ENCODE data around the gene ADPRS.

ADPRS gene

DNA sequence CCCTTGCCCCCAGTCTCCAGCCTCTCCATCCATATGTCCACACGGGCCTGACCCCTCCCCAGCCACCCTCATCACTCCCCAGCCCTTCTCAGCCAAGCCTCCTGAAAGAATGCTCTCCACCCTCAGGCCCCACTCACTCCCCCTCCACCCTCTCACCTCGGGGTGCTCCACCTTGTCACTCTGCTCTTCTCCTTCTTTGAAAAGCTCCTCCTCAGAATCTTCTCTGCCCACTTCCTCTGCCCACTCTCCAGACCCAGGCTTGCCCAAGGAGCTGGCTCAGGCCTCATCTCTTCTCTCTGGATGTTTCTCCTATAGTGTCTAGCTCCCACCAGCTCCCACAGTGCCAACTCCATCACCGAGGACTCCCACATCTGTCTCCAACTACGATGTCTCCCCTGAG lies 22.5 kb downstream of the ADPRS start:
- no peak for DNase-seq

DNA sequence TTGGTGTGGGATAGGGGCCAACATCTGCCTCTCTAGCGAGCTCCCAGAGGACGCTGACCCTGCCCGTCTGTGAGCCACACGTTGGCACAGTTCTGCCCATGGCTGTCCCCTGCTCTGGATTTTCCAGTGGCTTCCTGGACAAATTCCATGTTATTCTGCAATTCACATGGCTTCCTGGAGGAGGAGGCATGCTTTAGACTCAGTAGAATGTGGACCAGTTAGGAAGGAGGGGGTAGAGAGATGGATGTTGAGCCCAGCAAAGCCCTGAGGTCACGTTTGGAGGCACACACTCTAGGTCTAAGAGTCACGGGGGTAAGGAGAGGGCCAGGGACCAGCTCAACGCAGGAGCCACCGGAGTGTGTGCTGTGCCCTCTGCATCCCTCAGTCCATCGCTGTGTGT lies 24.1 kb downstream of the ADPRS start:
- DNase-seq, result no peak

DNA sequence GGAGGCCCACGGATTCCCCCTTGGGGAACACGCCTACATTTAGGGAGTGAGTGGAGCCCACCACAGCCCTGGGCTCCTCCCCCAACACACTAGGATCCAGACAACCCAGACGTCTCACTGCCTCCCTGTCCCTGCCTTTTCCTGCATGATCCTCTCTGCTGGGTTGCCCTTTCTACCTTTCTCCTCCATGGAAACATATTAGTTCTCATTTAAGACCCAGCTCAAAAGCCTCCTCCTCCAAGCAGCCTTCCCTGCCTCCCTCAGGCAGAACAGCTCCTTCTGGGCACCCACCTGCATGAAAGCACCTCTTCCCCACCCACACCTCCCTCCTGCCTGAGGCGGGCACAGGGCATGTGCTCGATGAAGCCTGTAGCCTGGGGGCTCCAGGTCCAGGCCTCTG lies 25.7 kb downstream of the ADPRS start:
- DNase-seq, result no peak

DNA sequence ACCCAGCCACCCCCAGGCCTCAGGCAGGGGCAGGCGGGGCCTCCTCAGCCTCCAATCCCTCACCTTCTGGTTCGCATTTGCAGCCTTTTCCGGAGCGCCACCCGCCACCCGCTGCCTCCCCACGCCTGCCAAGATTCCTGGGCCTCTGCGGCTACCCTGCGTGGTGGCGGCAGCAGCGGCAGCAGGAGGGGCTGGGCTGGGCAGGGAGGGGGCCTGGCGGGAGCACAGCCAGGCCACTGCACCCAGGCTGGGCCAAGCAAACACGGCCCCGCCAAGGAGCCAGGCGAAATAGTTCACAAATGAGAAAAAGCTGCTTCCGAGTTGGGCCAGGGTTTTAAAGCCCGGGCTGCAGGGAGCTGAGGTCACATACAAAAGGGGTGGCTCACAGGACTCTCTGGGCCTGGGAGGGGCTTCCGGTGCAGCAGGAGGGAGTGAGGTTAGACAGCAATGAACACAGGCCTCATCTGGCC lies 26.5 kb downstream of the ADPRS start:
- DNase-seq, result no peak

DNA sequence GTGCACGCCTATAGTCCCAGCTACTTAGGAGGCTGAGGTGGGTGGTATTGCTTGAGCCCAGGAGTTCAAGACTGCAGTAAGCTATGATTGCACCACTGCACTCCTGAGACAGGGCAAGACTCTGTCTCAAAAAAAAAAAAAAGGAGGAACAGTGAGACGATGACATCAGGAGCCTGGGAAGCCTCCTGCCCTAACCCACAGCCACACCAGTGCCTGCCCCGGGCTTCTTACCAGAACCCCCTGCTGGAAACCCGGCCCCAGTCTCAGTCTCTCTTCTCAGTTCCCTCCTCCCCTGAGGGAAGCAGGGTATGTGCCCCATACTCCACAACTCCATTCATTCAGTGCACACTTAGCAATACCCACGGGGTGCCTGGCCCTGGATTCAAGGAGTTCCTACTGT lies 27.2 kb downstream of the ADPRS start:
- DNase-seq, result no peak

DNA sequence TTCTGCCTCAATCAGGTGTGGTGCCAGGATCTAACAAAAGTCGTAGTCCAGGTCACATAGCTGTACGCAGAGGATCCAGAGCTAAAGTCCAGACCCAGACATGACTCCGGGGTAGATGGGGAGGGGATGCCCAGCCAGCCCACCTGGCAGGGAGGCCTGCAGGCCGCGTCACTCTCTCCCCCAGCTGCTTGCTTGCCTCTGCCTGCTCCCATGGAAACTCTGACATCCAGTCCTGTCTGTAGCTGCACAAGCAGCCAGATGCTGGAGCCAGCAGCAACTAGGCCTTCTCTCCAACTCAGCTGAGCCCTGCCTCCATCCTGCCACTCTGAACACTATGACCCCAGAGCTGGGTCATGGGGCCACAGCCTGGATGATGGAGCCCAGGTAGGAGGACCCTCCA lies 28.2 kb downstream of the ADPRS start:
- no peak for DNase-seq

DNA sequence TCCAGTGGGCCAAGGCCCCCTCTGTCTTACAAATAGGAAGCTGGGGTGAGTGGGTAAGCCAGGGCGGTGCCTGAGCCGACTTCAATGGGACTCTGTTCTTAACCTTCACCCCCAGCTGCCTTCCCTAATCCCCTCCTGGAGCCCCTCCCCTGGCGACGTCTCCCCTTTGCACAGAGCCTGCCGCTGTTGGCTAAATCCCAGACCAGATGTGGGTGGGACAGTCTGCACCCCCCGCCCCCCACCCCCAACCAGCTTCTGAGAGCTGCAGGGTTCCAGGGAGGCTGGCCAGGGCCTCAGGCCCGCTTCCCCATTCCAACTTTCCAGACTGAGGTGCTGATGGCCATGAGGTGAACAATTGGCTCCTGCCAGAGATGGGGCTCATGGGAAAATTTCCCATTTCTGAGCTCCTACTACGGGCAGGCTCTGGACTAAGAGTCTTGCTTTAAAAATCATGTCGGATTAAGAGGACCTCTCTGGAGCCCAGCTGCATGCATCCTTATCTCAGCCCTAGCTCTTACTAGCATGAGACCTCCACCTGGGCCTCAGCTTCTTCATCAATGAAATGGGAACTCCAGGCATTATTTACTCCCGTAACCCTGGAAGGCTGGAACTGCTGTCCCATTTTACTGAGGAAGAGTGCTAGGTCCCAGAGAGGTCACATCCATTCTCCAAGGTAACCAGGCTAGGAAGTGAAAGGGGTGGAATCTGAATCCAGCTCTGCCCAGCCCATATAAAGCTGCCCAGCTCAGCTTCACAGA lies 29.9 kb downstream of the ADPRS start:
- DNase-seq, result no peak

DNA sequence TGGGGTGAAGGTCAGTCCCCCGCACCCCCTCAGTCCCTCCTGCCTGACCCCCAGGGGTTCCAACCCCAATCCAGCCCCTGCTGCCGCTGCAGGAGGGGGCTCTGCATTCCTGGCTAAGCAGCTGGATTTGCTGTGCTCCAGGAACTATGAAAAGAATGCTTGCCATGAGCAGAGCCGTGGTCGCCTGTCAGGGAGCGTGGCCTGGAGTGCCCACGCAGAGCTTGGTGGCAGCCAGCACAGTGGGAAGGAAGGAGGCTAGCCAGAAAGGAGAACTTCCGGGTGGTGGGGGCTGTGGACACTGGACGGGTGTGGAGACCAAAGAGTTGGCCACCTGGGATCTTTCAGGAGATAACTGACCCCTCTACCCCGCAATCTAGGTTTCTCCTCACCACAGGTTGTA lies 30.8 kb downstream of the ADPRS start:
- no peak for DNase-seq

DNA sequence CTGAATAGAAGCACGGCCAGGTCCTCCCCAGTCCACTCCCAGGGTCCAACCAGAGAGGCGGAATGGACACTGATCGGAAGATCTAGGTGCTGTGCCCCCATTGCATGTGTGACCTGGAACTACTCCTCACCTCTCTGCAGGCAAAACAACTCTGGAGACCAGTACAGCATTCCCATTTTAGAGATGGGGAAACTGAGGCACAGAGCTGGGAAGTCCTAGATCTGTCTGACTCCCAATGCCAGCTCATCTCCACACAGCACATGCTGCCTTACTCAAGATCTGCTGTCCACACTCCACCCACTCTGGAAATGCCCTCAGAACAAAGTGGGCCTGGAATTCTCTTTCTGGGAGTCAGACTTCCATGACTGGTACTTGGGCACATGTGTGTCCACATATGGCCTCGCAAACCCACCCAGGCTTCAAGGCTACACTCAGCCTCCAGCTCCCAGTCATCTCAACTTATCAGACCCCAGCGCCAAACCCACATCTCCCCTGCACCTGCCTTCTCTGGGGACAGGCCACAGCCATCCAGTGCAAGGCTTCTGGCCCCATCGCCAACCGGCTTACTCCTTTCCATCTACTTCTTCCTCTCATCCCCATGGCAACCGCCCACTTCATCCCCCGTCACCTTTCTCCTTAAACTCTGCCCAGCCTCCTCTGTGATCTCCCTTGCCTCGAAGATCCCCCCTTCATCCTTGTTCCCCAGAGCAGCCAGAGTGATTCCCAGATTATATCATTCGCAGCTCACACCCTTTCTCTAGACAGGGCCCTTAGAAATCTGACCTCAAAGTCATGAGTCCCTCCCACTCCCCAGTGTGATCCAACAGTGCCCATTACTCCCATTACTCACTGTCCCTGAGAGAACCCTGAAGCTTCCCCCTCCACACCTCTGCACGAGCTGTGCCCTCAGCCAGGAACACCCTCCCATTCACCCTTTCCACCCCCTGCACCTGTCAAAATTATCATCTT lies 33.7 kb downstream of the ADPRS start:
- no peak for DNase-seq

DNA sequence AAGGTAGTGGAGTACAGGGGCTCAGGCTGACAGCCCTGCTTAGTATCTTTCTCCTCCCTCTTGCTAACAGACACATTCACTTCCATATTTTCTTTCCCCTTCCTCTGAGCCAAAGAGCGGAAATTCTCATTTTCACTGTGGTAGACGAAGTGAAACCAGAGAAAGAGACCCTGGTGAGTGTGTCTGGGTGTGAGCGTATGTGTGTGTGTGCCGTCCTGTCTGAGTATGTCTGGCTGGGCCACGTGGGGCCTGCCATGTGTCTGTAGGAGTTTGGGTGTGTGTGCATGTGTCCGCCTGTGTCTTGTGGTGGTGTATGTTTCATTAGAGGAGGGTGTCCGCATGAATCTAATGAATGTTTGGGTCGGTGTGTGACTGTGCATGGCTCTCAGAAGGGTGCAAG lies 34.7 kb downstream of the ADPRS start:
- DNase-seq, result no peak

DNA sequence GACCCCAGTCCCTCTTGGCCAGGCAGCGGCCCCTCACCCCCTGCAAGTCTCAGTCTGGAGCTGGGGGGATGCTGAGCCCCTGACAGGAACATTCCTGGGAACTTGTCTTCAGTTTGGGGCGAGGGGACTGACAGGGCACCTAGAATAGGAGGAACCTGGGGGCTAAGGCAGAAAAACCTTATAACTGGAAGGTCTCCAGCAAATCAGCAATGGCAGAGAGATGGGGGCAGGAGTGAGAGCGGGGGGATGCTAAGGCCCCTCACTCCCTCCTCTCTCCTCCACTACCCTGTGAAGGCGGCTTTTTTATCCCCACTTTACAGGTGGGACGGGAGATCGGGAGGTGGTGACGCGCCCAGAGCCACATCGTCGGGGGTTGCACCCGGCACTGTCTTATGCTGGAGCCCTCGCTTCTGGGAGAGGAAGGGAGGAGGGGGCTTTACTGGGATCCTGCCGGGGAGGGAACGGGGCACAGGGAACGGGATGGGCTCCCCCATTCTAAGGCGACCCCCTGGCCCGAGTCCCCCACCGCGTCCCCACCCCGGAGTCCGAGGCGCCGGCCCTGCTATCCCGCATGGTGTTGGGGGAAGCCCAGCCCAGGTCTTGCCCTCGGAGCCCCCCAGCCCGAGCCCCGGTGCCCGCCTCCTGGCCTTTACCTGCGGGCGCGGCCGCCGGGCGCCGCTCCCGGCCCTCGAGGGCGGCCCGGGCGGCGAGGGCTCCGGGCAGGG lies 35.9 kb downstream of the ADPRS start:
- DNase-seq, result no peak

DNA sequence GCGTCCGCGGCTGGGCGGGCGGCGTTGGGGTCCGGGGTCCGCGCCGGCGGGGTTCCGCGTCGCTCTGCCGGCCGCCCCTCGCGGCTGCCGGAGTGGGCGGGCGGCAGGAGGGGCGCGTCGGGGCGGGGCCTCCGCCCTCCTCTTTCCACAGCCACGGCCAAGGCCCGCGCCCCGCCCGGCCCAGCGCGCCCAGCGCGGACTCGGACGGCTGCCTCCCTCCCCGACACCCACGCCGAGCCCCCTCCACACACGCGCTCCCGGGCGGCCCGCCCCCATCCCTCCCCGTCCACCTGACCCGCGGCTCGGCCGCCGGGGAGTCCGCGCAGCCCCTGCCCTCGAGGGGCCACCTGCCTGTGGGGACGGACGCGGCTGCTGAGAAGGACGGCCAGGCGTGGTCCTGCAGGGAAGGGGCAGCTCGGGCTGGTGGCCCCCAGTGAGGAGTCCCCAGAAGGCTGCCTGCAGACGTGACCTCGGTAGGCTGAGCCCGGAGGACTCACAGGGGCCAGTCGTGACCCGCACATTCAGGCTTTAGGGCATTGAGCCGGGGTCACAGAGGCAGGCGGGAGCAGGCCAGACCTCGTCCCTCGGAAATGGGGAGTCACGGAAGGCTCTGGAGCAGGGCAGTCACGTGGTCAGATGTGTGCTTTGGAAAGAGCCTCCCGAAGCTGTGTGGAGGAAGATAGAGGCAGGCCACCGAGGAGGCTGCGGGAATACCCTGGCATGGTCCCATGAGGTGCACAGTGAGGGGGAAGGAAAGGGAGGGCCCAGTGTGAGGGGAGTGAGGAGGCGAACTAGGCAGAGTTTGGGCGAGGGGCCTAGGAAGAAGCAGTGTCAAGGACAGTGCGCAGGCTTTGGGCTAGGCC lies 36.7 kb downstream of the ADPRS start, which contains the start of gene COL8A2:
TSS of gene COL8A2 (minus strand) at position 94 of the 863 bp plus-strand sequence. CDS start 24,980 bp downstream, outside the sequence.
- no peak for DNase-seq

DNA sequence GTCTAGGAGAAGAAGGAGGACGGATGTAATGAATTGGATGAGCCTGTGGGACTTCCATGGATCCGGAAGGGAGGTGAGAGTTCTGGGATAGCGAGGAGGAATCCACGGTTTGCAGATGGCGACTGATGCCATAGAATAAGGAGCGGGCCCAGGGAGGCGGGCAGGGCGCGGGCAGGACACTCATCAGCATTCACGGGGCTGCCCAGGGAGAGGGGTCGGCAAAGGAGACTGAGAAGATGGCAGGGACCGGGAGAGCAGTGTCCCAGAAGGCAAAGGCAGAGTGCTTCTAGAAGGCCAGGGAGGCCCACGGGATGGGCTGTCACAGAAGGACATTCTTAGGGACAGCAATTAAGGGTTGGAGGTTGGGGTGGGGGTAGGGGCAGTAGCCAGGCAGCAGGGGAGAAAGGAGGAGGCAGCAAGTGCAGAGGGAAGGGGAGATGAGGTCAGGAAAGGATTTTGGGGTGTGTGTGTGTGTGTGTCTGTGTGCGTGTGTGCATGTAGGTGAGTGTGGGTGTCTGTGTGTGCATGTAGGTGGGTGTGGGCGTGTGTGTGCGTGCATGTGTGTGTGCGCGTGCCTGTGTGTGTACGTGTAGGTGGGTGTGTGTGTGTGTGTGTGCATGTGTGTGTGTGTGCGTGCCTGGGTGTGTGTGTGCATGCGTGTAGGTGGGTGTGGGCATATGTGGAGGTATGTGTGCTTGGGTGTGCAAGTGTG lies 37.5 kb downstream of the ADPRS start:
- DNase-seq, result no peak

DNA sequence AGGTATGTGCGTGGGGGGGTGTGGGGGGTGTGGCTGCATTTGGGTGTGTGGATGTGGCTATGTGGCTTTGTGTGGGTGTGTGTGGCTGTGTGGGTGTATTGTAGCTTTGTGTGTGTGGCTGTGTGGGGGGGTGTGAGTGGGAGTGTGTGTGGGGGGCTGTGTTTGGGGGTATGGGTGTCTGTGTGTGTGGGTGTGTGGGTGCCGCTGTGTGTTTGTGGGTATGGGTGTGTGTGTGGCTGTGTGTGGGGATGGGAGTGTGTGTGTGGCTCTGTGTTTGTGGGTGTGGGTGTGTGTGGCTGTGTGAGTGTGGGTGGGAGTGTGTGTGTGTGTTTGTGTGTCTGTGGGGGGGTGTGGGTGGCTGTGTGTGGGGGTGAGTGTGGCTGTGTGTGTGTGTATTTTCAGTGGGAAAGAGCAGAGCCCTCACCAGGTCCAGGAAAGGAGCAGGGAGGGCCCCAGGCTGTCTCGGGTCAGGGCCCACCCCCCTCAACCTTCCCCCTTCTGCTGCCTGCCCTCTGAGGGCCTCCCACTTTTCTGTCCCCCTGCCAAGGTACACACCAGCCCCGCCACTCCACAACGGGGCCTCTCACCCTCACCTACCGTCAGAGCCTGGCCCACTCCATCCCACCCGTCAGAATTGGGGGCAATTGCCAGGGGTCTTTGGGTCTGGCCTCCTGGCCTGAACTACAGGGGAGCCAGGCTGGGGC lies 38.3 kb downstream of the ADPRS start:
- no peak for DNase-seq

DNA sequence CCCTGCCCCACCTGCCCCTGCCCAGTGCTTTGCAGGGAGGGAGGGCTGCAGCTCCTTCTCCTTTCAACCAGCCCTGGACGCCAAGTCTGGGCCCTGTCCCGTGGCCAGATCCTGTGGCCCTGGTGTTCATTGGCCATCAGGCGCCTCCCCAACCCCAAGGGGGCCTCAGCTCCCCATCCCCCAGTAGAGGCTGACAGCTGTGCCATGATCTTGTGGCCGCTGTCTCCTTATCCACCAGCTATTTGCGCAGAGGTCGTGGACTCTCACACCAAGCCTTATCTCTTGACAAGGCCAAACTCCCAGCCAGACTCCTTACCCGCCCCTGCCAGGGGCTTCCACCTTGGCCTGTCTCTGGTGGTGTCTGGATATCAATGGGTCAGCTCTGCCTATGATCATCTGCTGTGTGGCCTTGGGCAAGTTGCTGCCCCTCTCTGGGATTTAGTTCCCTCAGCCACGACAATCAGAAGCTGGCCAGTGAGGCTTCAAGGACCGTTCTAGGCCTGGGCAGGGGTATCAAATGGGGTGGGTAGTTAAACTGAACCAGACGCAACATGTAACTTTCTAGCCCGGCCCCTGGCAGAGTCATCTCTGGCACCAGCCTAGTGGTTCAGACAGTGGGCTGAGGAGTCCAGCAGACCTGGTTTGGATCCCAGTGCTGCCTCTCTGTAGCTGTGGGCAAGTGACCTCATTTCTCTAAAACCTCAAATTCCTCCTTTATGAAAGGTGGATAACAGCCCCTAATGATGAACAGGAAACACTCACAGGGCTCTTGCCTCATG lies 39.6 kb downstream of the ADPRS start:
- DNase-seq, result no peak

DNA sequence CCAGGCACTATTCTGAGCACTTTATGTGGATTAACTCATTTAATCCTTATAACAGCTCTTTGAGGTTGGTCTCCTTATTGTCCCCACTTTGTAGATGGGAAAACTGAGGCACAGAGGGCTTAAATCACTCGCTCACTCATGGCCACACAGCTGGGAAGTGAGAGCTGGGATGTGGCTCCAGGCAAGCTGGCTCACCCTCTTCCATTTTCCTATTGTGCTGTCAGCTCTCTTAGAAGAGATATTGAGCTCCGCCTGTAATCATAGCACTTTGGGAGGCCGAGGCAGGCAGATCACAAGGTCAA lies 40.2 kb downstream of the ADPRS start:
- no peak for DNase-seq

DNA sequence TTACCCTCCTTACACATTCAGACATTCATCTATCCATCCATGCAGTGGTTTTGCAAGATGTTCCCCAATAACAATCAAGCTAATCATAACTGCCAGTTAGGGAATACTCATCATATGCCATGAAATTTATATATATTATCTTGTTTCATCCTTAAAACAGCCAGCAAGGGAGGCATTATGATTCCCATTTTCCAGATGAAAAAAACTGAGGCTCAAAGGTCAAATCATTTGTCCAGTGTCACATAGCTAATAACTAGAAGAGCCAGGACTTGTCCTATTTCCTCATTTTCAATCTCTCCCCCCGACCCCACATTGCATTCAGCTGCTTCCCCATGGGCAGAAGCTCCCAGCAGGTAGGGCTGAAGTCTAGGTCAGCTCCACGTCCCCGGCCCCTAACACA lies 43.3 kb downstream of the ADPRS start:
- no peak for DNase-seq

DNA sequence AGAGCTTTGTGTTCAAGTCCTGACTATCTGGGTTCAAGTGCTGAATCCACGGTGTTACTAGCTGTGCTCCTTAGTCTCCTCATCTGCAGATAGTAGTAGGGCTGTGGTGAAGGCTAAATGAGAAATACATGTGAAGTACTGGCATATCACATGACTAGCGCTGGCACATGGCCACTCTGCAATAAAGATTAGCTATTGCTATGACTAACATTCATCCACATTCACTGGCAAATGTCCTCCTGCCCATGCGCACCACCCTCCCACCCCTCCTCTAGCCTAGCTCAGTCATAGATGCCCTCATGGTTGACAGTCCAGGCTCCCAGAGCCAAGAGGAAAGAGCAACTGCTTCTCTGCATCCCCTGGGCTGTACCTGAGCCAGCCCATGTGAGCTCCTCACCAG lies 44.8 kb downstream of the ADPRS start:
- DNase-seq, result no peak

DNA sequence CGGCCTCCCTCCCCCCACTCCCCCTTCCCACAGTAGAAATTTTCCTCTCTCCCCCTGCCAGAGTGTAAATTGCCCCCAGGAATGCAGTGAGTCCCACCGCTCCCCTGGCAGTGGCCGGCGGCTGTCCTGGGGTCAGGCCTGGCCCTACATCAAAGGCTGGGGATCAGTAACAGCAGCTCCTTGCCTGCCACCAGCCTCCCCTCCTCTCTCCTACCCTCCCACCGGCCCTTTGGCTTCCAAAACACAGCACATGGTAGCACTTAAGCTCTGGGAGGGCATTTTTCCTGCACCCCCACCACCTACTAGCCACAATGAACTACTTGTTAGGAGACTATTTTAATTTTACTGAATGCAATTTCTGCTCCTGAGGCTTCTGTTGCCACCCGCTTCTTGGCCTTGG lies 45.3 kb downstream of the ADPRS start:
- no peak for DNase-seq
